H1 (cell line): ENCODE results near the gene SLAMF6. TPM values are rescaled to one million over a fixed set of nuclear protein-coding genes. Genes with fewer than 3 reads are reported as not detected.

Source experiments
- CTCF ChIA-PET: fragments of 300-600 bp; sonication (Branson Sonifier 250); formaldehyde crosslinking; loops from one replicate; lab custom pipeline; 2021; ENCODE audit not compliant: partially characterized antibody; lab: Charles Lee
- POLR2A ChIA-PET: fragments of 300-600 bp; sonication (Branson Sonifier 250); formaldehyde crosslinking; loops from one replicate; lab custom pipeline; 2021; ENCODE audit warnings: inconsistent platforms; ENCODE audit not compliant: partially characterized antibody; lab: Charles Lee
- DNase-seq, 2 experiments: peaks; one replicate each; pipeline versions ENCODE4 v3.0.0 to v3.0.0-alpha.2; 2010 to 2022; ENCODE audit warnings: low spot score in 2 of 2, low read depth in 1 of 2, mixed read lengths in 1 of 2
- FAIRE-seq: peaks from 2 replicates; lab custom pipeline; 2011; peaks lifted over from hg19 to GRCh38; lab: Jason Lieb, UNC
- H2AFZ ChIP-seq: 2 replicates; pipeline ENCODE4 v1.8.1; 2012; ENCODE audit warnings: low read length, inconsistent platforms
- H2AK5ac ChIP-seq: 2 replicates; pipeline ENCODE4 v1.6.1; 2013; ENCODE audit warnings: low read depth, low read length
- H2BK120ac ChIP-seq: replicated peaks from 2 replicates; pipeline ENCODE3; 2013; ENCODE audit warnings: low read depth, low read length, inconsistent platforms
- H2BK12ac ChIP-seq: 2 replicates; pipeline ENCODE4 v1.6.1; 2013; ENCODE audit warnings: low read depth, low read length
- H2BK15ac ChIP-seq: 2 replicates; pipeline ENCODE4 v1.6.1; 2013; ENCODE audit warnings: low read length
- H2BK20ac ChIP-seq: 2 replicates; pipeline ENCODE4 v1.6.1; 2013; ENCODE audit warnings: low read length
- H2BK5ac ChIP-seq: 2 replicates; pipeline ENCODE4 v1.6.1; 2013; ENCODE audit warnings: low read depth, low read length
- H3K14ac ChIP-seq: 2 replicates; pipeline ENCODE4 v1.6.1; 2013; ENCODE audit warnings: inconsistent platforms; ENCODE audit not compliant: insufficient read length
- H3K18ac ChIP-seq: 2 replicates; pipeline ENCODE4 v1.6.1; 2013; ENCODE audit warnings: low read length; ENCODE audit errors: extremely low read depth
- H3K23ac ChIP-seq: 2 replicates; pipeline ENCODE4 v1.6.1; 2013; ENCODE audit warnings: inconsistent platforms; ENCODE audit not compliant: insufficient read length
- H3K23me2 ChIP-seq: 2 replicates; pipeline ENCODE4 v1.6.1; 2013; ENCODE audit warnings: low read depth, low read length
- H3K27ac ChIP-seq: 2 replicates; pipeline ENCODE4 v1.6.1; 2011; ENCODE audit warnings: low read depth, low read length, inconsistent platforms
- H3K27me3 ChIP-seq, 4 experiments: replicated peaks in 1 of 4; 1 replicate in 1 of 4; 2 replicates in 3 of 4; pipeline versions ENCODE4 v1.6.1 to v1.8.1; 2011 to 2013; ENCODE audit warnings: low read length in 3 of 4, mild to moderate bottlenecking in 3 of 4, inconsistent platforms in 2 of 4, mixed read lengths in 2 of 4, moderate library complexity in 1 of 4; ENCODE audit not compliant: control insufficient read depth in 3 of 4, insufficient read depth in 3 of 4; ENCODE audit errors: extremely low read depth in 1 of 4
- H3K36me3 ChIP-seq, 4 experiments: 2 replicates each; pipeline versions ENCODE4 v1.6.1 to v1.8.1; 2011 to 2013; ENCODE audit warnings: mild to moderate bottlenecking in 4 of 4, low read length in 3 of 4, moderate library complexity in 2 of 4, control low read depth in 1 of 4, inconsistent platforms in 1 of 4; ENCODE audit not compliant: insufficient read depth in 4 of 4, control insufficient read depth in 2 of 4
- H3K4ac ChIP-seq: replicated peaks from 2 replicates; pipeline ENCODE3; 2013; ENCODE audit warnings: low read length, low read depth, mixed read lengths, inconsistent platforms; ENCODE audit not compliant: insufficient read length
- H3K4me1 ChIP-seq, 4 experiments: replicated peaks in 1 of 4; 1 replicate in 1 of 4; 2 replicates in 3 of 4; pipeline versions ENCODE4 v1.6.1 to v1.8.1; 2011 to 2013; ENCODE audit warnings: low read length in 3 of 4, inconsistent platforms in 2 of 4, mixed read lengths in 1 of 4; ENCODE audit not compliant: insufficient read depth in 4 of 4, control insufficient read depth in 3 of 4
- H3K4me2 ChIP-seq, 2 experiments: 2 replicates each; pipeline versions ENCODE4 v1.6.1 to v1.8.1; 2011 to 2013; ENCODE audit warnings: low read depth in 2 of 2, low read length in 2 of 2, control low read depth in 1 of 2, inconsistent platforms in 1 of 2, mild to moderate bottlenecking in 1 of 2; ENCODE audit not compliant: insufficient read depth in 1 of 2
- H3K4me3 ChIP-seq, 4 experiments: fragments of 200-600, 300-600 bp in 1 of 4; sonication (generic), shearing (Covaris generic), sonication (Bioruptor Twin) in 1 of 4; 2 replicates each; pipeline versions ENCODE4 v1.5.1 to v1.8.1; 2011 to 2016; ENCODE audit warnings: low read length in 4 of 4, low read depth in 3 of 4, control low read depth in 2 of 4, inconsistent platforms in 2 of 4, mild to moderate bottlenecking in 2 of 4, mixed read lengths in 1 of 4, moderate library complexity in 1 of 4; ENCODE audit not compliant: insufficient read depth in 2 of 4; ENCODE audit errors: extremely low read depth in 1 of 4
- H3K56ac ChIP-seq: replicated peaks from 2 replicates; pipeline ENCODE3; 2013; ENCODE audit warnings: low read depth, mild to moderate bottlenecking, mixed read lengths, low read length, inconsistent platforms; ENCODE audit not compliant: insufficient read length
- H3K79me1 ChIP-seq: 2 replicates; pipeline ENCODE4 v1.6.1; 2013; ENCODE audit warnings: low read depth, low read length, control low read depth
- H3K79me2 ChIP-seq, 2 experiments: 2 replicates each; pipeline versions ENCODE4 v1.6.1 to v1.8.1; 2012 to 2013; ENCODE audit warnings: low read length in 2 of 2, mild to moderate bottlenecking in 2 of 2, inconsistent platforms in 1 of 2; ENCODE audit not compliant: insufficient read depth in 2 of 2, control insufficient read depth in 1 of 2
- H3K9ac ChIP-seq, 4 experiments: replicated peaks in 1 of 4; 1 replicate in 1 of 4; 2 replicates in 3 of 4; pipeline versions ENCODE4 v1.6.1 to v1.8.1; 2011 to 2013; ENCODE audit warnings: low read depth in 3 of 4, low read length in 3 of 4, control low read depth in 2 of 4, mild to moderate bottlenecking in 2 of 4, moderate library complexity in 2 of 4, inconsistent platforms in 1 of 4; ENCODE audit errors: extremely low read depth in 1 of 4
- H3K9me3 ChIP-seq, 2 experiments: 2 replicates each; pipeline versions ENCODE4 v1.6.1 to v1.8.1; 2012 to 2013; ENCODE audit warnings: mild to moderate bottlenecking in 2 of 2, moderate library complexity in 2 of 2, control low read depth in 1 of 2, inconsistent platforms in 1 of 2, low read depth in 1 of 2, low read length in 1 of 2, mixed read lengths in 1 of 2; ENCODE audit not compliant: insufficient read depth in 2 of 2
- H4K20me1 ChIP-seq, 2 experiments: replicated peaks in 1 of 2; 2 replicates each; pipeline versions ENCODE3 to v1.8.1; 2011 to 2013; ENCODE audit warnings: inconsistent platforms in 2 of 2, low read length in 2 of 2, mild to moderate bottlenecking in 1 of 2; ENCODE audit not compliant: insufficient read depth in 2 of 2, control insufficient read depth in 1 of 2
- H4K5ac ChIP-seq: 2 replicates; pipeline ENCODE4 v1.6.1; 2013; ENCODE audit warnings: low read length, low read depth, mixed read lengths, inconsistent platforms; ENCODE audit not compliant: insufficient read length
- H4K8ac ChIP-seq: 2 replicates; pipeline ENCODE4 v1.8.0; 2013; ENCODE audit warnings: mild to moderate bottlenecking, moderate library complexity, low read length, inconsistent platforms; ENCODE audit not compliant: insufficient read depth; ENCODE audit errors: extremely low read depth
- H4K91ac ChIP-seq: replicated peaks from 2 replicates; pipeline ENCODE3; 2013; ENCODE audit warnings: low read length, mixed read lengths, inconsistent platforms; ENCODE audit not compliant: insufficient read length
- BRCA1 ChIP-seq: IDR thresholded peaks from 2 replicates; pipeline ENCODE4 v1.6.1; 2012; ENCODE audit warnings: low read depth, low read length, improper control_type of control experiment
- CHD2 ChIP-seq: IDR thresholded peaks from 2 replicates; pipeline ENCODE4 v1.6.1; 2012; ENCODE audit warnings: low read length, improper control_type of control experiment
- POU5F1 ChIP-seq: IDR thresholded peaks from 2 replicates; pipeline ENCODE4 v1.6.1; 2011; ENCODE audit warnings: low read depth, mild to moderate bottlenecking, low read length, moderate library complexity
- SP4 ChIP-seq: IDR thresholded peaks from 2 replicates; pipeline ENCODE4 v1.6.1; 2012; ENCODE audit warnings: low read length, inconsistent platforms
- TBP ChIP-seq: IDR thresholded peaks from 2 replicates; pipeline ENCODE4 v1.6.1; 2011; ENCODE audit warnings: low read depth, low read length, improper control_type of control experiment
- WGBS, 2 experiments: shearing (Covaris generic) in 1 of 2; methylation state at CpG; one replicate each; pipeline versions ENCODE4 v1.1.6 to v1.1.7; 2013 to 2015; ENCODE audit warnings: low lambda C conversion rate in 2 of 2, mixed read lengths in 2 of 2, inconsistent platforms in 1 of 2, low coverage in 1 of 2, missing lambda C conversion rate in 1 of 2; ENCODE audit not compliant: insufficient replicate concordance in 2 of 2, insufficient coverage in 1 of 2, insufficient read length in 1 of 2; ENCODE audit errors: extremely low coverage in 1 of 2, missing lambda C conversion rate in 1 of 2; 5-methylcytosine and 5-hydroxymethylcytosine counted together
- polyA plus RNA-seq, 7 experiments: library from polyadenylated mRNA; depleted of rRNA in 3 of 7; stranded (reverse) in 5 of 7; unstranded in 2 of 7; fragments of >200 nt in 5 of 7; fragments of 200-250 nt in 2 of 7; gene quantifications; 1 replicate in 5 of 7; 2 replicates in 1 of 7; 4 replicates in 1 of 7; pipeline versions ENCODE4 v1.2.1 to v1.2.3, GENCODE V29; 2011 to 2013; ENCODE audit warnings: missing spikeins in 2 of 7, mixed read lengths in 2 of 7
- total RNA-seq: library from RNA; stranded (reverse); fragmentation: NEBNext Ultra II Directional; extraction: Animal tissue kit (Norgen Biotek cat#: 25700); gene quantifications from 2 replicates; pipeline ENCODE4 v1.2.1, GENCODE V29; 2021

SLAMF6 gene
- total and polyA plus RNA-seq, 2 of the 8 experiments (the other 6 are each of a cell fraction or from before 2014, with no cell fraction given), result not detected

- Histone ChIP-seq H3K14ac (no peak overlapping the region), H4K5ac (no peak overlapping the region), H2BK12ac (no peak overlapping the region), H3K27ac (no peak overlapping the region), H3K79me1 (no peaks in the 10 kb centered on the region), H3K79me2 (no peaks in the 10 kb centered on the region), H3K4ac (no peak overlapping the region), H4K91ac (no peak overlapping the region), H2BK120ac (no peak overlapping the region), H2AFZ (no peak overlapping the region), H3K4me1 (no peaks in the 10 kb centered on the region), H2BK15ac (no peak overlapping the region), H2BK5ac (no peak overlapping the region), H3K9ac (no peak overlapping the region), H3K23me2 (no peaks in the 10 kb centered on the region), H3K23ac (no peak overlapping the region), H3K18ac (no peak overlapping the region), H4K8ac (no peak overlapping the region), H3K56ac (no peak overlapping the region), H2BK20ac (no peak overlapping the region), H3K4me3 (no peak overlapping the region), H4K20me1 (no peaks in the 10 kb centered on the region), H3K27me3 (peaks cover 0 to 1% (median 0%) of the 10 kb centered on the region in 4 experiments; a peak in 1 of 7 replicates), H2AK5ac (no peak overlapping the region), H3K9me3 (0 out of 4 replicates have a peak, but pooled peaks cover 0 to 2% of the 10 kb centered on the region in 2 experiments), H3K36me3 (no peaks in the 10 kb centered on the region), H3K4me2 (no peak overlapping the region)
- FAIRE-seq (no peak), DNase-seq (no peak)
- CTCF ChIA-PET, result interaction anchor here (0.5 to 1.8 kb wide), 4 partner anchors 11 to 315 kb away, joined by 3 to 4 read pairs (median 3); no protein-coding TSS in a partner anchor
- POLR2A ChIA-PET, result interaction anchor here (0.9 kb wide), 1 partner anchor 10 kb away, joined by 3 read pairs; no protein-coding TSS in a partner anchor
- no peak for TF ChIP-seq BRCA1
- TF ChIP-seq SP4, result no peak
- TF ChIP-seq POU5F1, result no peak
- no peak for TF ChIP-seq TBP
- TF ChIP-seq CHD2, result no peak
- WGBS, 2 experiments, result 78% methylated on average over 1 of the region's 1 CpG; no CpG with 5 or more reads in 1 of the 2 experiments
These were observed 22.6 kb downstream of the SLAMF6 start for GRCh38 chr1:160500321-160500990.
